Mucosa of rectum (tissue), 2 donors: ENCODE measurements around the gene ADGB.
"Not testable (repeated sequence)": the region's sequence is repeated elsewhere in the genome, so short reads cannot be mapped to it uniquely, and the experiment has no call there.

Experiments
- H3K27ac ChIP-seq, 2 donors: one replicate each; pipeline ENCODE4 v1.7.0; 2013; ENCODE audit warnings: inconsistent platforms in 2 of 2, low read depth in 2 of 2, low read length in 2 of 2
- H3K27me3 ChIP-seq, 2 donors: one replicate each; pipeline ENCODE4 v1.7.0; 2013; ENCODE audit warnings: low read length in 2 of 2; ENCODE audit not compliant: control insufficient read depth in 2 of 2, insufficient read depth in 2 of 2
- H3K36me3 ChIP-seq, 2 donors: one replicate each; pipeline ENCODE4 v1.7.0; 2013; ENCODE audit warnings: low read length in 2 of 2; ENCODE audit not compliant: control insufficient read depth in 2 of 2, insufficient read depth in 2 of 2
- H3K4me1 ChIP-seq, 2 donors: one replicate each; pipeline ENCODE4 v1.7.0; 2013; ENCODE audit warnings: low read length in 2 of 2, mild to moderate bottlenecking in 1 of 2; ENCODE audit not compliant: control insufficient read depth in 2 of 2, insufficient read depth in 2 of 2
- H3K4me3 ChIP-seq, 2 donors: one replicate each; pipeline ENCODE4 v1.7.0; 2013; ENCODE audit warnings: low read length in 2 of 2
- H3K9ac ChIP-seq, 2 donors: one replicate each; pipeline ENCODE4 v1.7.0; 2013; ENCODE audit warnings: low read length in 2 of 2, low read depth in 1 of 2, mild to moderate bottlenecking in 1 of 2
- H3K9me3 ChIP-seq, 2 donors: one replicate each; pipeline ENCODE4 v1.7.0; 2013; ENCODE audit warnings: low read length in 2 of 2; ENCODE audit not compliant: control insufficient read depth in 2 of 2
- donor health status: healthy.
- donor health status: Normal muscosa, but diverticular disease.

Gene ADGB

GRCh38 chr6:146809014-146809413 is 210.2 kb downstream of the ADGB start:
- H3K9ac ChIP-seq, H3K27me3 ChIP-seq, H3K4me1 ChIP-seq, H3K36me3 ChIP-seq, H3K9me3 ChIP-seq, H3K27ac ChIP-seq, H3K4me3 ChIP-seq: not testable (repeated sequence)

DNA sequence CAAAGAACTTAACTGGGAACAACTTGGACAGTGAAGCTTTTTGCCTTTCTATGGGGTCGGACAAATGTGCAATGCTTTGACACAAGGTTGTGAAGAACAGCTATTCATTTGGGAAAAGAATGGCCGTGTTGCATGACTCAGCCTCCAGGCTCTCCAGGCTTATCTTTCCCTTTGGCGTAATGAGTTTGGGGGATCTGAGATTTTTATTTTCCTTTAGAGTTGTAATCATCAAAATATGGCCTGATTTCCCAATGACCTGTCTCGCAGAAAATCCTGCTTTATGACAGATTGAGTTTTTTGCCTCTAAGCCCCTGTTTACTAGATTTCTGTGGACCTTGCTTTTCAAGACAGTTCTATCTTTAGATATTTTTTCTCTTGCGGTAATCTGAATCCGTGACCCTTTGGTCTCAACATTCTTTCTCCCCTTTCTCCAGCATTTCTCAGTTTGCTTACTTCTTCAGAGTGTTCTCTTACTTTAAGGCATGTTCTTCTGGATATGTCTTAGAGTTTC is 214.1 kb downstream of the ADGB start:
- H3K27ac ChIP-seq, H3K9me3 ChIP-seq, H3K4me3 ChIP-seq, H3K4me1 ChIP-seq, H3K36me3 ChIP-seq, H3K9ac ChIP-seq, H3K27me3 ChIP-seq: not testable (repeated sequence)

DNA sequence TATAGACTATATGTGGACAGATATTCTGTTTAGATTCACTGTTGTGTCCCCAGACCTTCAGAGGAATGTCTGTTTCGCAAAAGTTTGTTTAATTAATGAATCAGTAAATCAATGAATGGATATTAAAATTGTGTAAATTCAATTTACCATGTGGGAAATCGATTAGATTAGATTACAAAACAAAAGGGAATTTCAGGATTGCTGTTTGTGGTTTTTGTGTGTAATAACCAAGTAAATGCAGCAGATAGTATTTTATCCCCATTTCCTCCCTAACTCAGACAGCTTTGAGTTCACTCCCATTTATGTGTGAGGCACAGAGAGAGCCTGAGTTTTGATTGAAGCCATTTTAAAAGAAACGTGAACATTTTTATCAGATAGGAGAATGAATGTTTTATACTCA is 214.8 kb downstream of the ADGB start:
- Histone ChIP-seq H3K9ac (no peak overlapping the region), H3K27me3 (no peaks in the 10 kb centered on the region), H3K27ac (no peak overlapping the region), H3K36me3 (no peaks in the 10 kb centered on the region), H3K4me1 (no peaks in the 10 kb centered on the region), H3K4me3 (no peak overlapping the region), H3K9me3 (no peaks in the 10 kb centered on the region)

- H3K9me3 ChIP-seq: no peaks in the 10 kb centered on the region
- no peak overlapping the region for H3K9ac ChIP-seq
- no peak overlapping the region for H3K27ac ChIP-seq
- no peaks in the 10 kb centered on the region for H3K36me3 ChIP-seq
- H3K4me3 ChIP-seq: no peak overlapping the region
- no peaks in the 10 kb centered on the region for H3K4me1 ChIP-seq
- no peaks in the 10 kb centered on the region for H3K27me3 ChIP-seq
These were observed 215.5 kb downstream of the ADGB start for GRCh38 chr6:146814148-146814750.

DNA sequence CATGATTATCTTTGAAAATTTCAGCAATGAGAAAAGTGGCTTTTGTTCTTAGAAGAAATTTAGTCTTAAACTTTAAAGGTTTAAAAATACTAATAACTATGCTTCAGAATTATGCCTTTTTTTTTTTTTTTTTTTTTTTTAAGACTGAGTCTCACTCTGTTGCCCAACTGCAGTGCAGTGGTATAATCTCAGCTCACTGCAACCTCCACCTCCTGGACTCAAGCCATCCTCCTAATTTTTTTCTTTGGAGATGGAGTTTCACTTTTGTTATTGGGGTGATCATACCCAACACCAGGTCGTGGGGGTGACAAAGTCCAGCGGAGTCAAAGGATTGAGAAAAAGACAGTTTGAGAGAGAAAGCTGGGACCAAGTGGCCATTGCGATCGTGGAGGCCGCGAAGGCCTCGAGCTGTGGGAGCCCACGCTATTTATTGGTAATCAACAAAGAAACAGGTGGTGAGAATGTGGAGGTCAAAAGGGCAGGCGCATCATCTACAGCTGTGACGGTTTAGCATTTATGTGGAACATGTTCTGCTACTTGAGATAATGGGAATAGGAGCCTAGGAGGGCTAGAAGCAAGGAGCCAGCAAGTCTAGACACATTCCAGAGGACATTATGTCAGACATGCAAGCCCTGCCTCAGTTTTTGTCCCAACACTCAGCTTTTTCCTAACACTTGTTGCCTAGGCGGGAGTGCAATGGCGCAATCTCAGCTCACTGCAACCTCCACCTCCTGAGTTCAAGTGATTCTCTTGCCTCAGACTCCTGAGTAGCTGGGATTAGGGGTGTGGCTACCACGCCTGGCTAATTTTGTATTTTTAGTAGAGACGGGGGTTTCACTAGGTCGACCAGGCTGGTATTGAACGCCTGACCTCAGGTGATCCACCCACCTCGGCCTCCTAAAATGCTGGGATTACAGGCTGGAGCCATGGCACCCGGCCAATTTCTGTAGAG is 217.0 kb downstream of the ADGB start:
- not testable (repeated sequence) for H3K4me1 ChIP-seq, H3K4me3 ChIP-seq, H3K36me3 ChIP-seq, H3K9me3 ChIP-seq, H3K9ac ChIP-seq, H3K27ac ChIP-seq, H3K27me3 ChIP-seq

DNA sequence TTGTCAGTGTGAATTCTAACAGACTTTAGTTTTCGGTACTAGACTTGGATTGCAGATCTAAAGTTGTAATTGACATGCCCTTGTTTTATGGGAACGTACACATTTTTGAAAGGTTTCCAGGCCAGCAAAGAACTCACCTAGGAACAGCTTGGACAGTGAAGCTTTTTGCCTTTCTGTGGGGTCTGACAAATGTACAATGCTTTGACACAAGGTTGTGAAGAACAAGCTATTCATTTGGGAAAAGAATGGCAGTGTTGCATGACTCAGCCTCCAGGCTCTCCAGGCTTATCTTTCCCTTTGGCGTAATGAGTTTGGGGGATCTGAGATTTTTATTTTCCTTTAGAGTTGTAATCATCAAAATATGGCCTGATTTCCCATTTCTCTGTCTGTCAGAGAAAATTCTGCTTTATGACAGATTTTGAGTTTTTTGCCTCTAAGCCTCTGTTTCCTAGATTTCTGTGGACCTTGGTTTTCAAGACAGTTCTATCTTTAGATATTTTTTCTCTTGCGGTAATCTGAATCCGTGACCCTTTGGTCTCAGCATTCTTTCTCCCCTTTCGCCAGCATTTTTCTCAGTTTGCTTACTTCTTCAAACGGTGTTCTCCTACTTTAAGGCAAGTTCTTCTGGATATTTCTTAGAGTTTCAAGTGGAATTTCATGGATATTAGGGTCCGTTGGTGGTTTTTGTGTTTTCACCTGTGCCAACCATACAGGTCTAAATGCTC is 221.0 kb downstream of the ADGB start:
- H3K27ac ChIP-seq: no peak overlapping the region
- no peaks in the 10 kb centered on the region for H3K4me1 ChIP-seq
- no peaks in the 10 kb centered on the region for H3K27me3 ChIP-seq
- H3K9ac ChIP-seq: no peak overlapping the region
- no peaks in the 10 kb centered on the region for H3K9me3 ChIP-seq
- H3K4me3 ChIP-seq: no peak overlapping the region
- H3K36me3 ChIP-seq: no peaks in the 10 kb centered on the region

DNA sequence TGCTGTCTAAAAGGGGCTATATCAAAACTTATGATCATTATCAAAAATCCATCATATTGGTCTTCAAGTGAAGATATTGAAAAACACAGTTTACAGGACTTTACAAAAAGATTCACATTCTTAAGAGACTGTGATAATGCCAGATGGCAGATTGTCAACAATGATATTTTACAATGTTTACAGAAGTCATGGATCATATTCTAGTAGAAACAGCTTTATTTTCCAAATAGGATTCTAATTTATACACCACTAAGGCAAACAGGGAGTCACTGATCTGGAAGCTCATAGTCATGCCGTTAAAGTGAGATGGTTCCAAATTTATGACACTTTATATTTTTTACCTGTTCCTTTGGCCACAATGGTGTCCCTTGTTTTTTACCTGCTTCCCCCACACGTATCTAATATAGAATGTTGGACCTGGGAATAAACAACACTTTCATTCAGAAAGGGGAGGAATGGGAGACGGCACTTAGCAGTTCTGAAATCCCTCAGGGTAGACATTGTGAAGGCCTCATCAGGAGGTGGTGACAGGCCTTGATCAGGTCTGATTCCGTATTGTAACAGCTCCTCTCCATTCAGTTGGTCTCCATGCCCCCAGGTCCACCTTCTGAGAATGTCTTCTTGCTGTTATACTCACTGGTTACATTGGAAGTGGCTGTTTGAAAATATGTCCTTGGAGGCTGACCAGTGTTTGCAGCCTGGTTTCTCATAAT is 228.6 kb downstream of the ADGB start:
- Histone ChIP-seq H3K27ac (no peak overlapping the region), H3K4me3 (no peak overlapping the region), H3K9ac (no peak overlapping the region), H3K27me3 (no peaks in the 10 kb centered on the region), H3K4me1 (no peaks in the 10 kb centered on the region), H3K36me3 (no peaks in the 10 kb centered on the region), H3K9me3 (no peaks in the 10 kb centered on the region)

- Histone ChIP-seq H3K9me3 (no peaks in the 10 kb centered on the region), H3K27me3 (no peaks in the 10 kb centered on the region), H3K9ac (no peak overlapping the region), H3K4me3 (no peak overlapping the region), H3K27ac (no peak overlapping the region), H3K4me1 (no peaks in the 10 kb centered on the region), H3K36me3 (no peaks in the 10 kb centered on the region)
These were observed 231.2 kb downstream of the ADGB start for GRCh38 chr6:146829792-146830565.

DNA sequence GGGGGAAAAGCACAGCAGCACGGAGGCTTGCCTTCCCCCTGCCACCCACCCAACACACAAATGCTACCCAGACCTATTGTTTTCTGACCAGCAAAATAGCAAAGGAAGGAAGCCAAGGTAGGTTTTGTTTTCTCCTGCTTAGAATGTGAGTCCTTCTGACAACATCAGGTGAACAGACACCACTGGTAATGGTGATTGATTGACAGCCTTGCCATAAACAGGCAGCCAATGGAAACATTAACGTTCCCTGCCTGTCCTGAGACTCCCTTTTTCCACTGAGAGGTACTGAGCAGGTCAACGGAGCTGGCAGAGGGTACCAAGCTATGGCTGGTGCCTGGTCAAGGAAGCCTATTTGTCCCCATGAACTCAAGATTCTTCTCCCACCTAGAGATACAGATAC is 234.4 kb downstream of the ADGB start:
- Histone ChIP-seq H3K4me1 (no peaks in the 10 kb centered on the region), H3K9me3 (no peaks in the 10 kb centered on the region), H3K27me3 (no peaks in the 10 kb centered on the region), H3K36me3 (no peaks in the 10 kb centered on the region), H3K27ac (no peak overlapping the region), H3K4me3 (no peak overlapping the region), H3K9ac (no peak overlapping the region)
